Islet of Langerhans (tissue), 1 donor: Measurements from ENCODE around the gene SOCS6.
A peak's percentile ranks its signal among the peaks of the same experiment; 100 is the strongest.

Source experiments
- FAIRE-seq: peaks from one replicate; lab custom pipeline; 2011; peaks lifted over from hg19 to GRCh38; lab: Jason Lieb, UNC

Gene SOCS6

DNA sequence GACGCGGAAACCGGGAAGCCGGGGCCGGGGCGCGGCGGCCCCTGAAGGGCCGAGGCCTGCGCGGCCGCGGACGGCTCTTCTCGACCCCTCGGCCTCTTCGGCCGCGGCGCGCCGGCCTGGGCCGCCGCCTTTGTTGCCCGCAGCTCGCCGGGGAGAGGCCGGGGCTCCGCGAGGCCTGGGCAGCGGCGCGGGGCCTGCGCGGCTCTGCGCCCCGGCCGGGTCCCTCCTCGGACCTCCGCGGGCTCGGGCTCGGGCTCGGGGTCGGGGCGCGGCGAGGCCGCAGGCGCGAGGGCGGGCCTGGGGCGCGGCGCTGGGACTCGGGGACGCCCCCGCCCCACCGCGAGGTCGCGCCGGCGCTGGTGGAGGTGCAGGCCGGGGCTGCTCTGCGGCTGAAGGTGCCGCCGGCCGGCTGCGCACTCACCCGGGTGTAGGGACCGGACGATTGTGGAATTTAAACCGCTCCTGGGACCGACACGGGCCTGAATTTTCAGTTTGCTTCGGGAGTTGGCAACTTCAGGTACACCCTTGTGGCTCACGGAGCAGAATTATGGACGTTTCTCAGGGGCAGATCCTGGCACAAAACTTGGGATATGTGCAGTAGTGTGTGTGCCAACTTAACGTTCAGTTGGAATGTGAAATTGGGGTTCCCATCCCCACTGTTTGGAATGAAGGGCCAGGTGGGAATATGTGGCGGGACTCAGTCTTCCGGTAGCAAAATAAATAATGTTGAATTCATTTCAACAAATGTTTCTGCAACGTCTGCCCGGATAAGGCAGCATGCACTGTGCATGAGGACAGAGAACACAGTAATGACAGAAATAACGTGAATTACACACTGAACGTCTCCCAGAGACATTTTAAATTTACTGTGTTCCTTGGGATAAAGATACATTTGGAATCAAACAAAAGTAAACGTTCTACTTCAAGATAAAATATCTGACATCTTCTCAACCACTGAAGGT is 787 bp downstream of the SOCS6 start:
- FAIRE-seq, result no peak

DNA sequence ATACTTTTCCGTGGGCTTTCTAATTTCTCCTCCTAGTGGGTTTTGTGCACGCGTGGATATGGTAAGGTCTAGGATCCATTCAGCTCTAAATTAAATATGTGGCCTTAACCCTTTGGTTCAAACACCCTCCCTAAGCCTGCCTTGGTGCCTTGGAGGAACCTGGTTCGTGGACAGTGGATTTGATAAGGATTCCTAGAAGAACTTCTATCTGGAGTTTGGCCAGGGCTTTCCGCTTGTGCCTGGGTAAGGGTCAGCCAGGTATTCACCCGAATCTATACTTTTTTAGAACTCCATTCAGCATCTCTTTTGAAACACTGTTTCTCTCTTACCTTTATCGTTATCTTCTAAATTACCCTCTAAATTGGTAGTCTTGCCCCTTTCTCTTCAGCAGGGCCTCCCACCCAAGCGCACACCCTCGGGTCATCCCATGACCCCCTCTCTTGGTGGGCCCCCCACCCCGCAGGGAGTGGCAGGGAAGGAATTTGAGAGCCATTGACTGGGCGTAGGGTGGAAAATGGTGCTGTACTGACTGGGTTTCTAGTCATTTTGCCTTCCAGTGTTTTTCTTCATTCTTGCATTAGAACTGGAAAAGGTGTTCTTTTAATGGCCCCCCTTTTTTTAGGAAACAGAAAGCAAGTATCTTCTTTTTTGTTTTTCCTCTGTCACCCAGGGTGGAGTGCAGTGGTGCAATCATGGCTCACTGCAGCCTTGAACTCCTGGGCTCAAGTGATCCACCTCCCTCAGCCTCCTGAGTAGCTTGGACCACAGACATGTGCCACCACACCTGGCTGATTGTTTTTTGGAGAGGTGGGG is 1.8 kb downstream of the SOCS6 start:
- FAIRE-seq, result no peak

DNA sequence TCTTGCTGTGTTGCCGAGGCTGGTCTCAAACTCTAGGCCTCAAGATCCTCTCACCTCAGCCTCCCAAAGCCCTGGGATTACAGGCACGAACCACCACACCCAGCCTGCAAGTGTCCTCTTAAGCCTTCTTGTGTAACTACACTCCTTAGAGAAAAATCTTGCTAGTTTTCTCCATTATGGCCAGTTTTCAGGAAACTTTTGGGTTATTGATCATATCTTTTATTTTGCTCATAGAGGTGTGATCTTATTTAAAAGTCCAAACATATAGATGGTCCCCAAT is 2.4 kb downstream of the SOCS6 start:
- no peak for FAIRE-seq

DNA sequence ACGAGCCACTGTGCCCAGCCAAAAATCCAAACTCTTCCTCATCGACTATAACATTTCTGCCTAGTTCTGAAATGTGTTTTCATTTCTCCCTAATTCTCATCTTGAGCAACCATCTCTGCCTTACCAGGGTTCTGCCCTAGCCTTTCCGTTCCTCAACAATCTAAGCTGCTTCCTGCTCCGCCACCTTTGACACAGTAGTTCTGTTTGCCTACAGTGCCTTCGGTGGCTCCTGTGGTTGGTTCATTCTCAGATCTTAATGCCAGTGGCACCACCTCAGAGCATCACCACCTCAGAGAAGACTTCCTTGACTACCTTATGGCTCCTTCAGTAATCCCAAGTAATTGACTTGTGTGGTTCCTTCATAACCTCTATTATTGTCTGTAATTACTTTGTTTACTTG is 3.8 kb downstream of the SOCS6 start:
- FAIRE-seq, result no peak

DNA sequence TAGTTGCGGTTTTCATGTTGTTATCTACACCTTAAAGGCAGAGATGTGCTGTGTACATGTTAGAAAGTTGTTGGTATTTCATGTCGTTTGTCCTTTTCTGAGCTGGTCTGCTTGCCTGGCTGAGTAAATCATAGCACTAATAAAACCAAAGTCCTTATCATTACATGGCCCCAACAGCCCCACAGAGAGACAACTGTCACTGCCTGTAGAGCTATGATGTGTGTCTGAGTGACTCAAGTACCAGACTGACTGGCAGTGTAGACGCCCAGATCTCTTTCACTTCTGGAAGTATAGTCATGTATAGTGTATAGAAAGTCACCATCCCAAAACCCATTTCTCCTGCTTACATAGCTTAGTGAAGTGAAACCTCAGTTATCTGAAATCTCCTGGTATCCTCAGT is 4.3 kb downstream of the SOCS6 start:
- no peak for FAIRE-seq

DNA sequence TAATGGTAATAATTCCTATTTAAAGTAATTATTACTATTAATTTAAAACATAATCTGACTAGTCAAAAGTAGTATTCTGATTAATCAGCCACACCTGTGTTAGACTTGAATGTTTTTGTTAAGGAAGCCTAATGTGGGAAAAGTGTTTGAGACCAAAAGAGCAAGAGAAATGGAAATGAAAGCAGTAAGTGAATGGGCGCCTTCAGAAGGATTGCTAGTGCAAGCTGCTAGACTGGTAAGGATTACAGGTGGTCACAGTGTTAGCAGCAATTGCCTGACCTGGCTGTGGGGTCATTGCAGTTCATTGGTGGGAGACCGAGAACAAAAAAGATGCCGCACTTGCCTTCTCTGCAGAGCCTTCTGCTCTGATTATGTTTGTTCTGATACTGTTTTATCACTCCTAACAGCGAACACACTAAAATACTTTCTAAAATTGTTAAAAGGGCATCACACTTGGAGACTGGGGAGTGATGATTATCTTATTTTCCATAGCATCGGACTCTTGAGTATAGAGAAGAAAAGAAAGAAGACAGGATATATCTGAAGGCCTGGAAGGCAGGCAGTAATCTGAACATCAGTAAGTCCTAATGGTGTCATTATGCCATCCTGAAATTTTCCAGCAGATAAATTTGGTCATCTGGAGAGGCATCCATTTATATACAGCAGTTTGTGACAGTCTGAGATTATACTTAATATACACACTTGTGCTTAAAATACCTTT is 5.8 kb downstream of the SOCS6 start:
- FAIRE-seq, result no peak

DNA sequence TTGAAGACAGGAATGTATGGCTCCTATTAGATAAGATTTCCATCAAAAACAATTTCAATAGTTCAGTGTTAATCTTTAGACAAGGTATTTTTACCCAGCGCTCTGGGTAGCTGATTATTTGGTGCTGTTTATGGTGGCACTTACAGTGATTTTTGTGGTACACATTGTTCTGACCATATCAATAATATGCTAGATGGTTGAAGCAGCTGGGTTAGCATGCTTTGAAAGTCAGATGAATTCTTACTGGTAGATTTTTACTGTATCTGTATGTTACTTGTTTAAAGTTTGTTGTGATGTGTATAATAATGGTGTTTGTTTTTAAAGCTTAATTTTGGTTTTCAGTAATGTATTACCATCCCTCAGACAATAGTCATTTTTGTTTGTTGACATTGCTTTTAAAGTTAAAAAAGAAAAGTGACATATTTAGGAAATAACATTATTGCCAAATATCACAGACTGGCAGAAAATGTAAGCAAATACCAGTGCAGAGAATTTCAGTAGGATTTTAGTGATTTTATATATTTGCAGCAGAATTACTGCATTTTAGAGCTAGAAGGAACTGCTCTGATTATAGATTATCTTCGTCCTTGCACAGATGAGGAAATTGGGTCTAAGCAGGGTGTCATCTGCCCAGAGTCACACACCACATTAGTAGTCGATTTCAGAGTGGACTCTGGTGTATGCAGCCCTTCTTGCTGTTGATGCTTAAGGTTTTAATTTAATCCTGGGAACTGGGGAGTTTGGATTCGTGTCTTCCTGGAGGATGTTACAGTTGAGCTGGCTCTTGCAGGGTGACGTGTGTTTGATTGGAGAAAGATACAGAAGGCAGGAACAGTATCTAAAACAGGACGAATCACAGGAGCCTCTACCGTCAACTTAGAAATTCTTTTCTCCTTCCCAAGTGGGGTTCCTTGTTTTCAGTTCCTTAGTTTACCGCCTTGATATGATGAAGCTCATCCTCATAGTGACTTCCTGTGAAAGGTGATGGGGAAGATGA is 6.6 kb downstream of the SOCS6 start:
- FAIRE-seq, result peak; percentile 36

DNA sequence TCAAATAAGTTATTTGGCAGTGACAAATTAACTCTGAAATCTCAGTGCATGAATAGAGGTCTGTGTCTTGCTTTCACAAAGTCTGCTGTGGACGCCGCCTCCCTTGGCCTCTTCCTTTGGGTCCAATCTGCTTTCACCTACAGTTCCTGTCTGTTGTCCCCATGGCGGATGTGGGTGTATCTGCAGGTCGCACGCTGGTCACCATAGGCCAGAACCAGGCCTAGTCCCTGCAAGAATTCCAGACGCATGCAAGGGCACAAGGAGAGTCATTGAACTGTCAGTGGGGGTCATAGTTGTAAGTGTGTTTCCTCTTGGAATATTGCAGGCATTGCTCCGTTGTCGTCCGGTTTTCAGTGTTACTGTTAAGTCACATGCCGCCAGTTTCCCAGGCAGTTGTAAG is 7.4 kb downstream of the SOCS6 start:
- FAIRE-seq, result no peak

DNA sequence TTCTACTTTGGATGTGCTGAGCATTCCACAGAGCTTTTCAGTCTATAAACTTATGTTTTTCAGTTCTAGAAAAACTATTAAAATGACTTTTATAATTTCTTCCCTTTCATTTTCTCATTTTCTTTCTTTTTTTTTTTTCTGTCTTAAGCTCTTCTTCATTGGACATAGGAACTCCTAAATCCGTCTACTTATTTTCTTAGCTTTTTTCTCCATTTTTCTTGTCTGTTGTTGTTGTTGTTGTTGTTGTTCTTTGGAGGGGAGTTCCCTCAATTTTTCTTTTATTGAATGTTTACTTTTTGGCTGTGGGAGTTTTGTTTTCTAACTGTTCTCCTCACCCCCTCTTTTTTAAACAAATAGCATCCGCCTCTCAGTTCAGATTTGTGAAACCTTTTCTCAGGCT is 7.9 kb downstream of the SOCS6 start:
- FAIRE-seq, result no peak

DNA sequence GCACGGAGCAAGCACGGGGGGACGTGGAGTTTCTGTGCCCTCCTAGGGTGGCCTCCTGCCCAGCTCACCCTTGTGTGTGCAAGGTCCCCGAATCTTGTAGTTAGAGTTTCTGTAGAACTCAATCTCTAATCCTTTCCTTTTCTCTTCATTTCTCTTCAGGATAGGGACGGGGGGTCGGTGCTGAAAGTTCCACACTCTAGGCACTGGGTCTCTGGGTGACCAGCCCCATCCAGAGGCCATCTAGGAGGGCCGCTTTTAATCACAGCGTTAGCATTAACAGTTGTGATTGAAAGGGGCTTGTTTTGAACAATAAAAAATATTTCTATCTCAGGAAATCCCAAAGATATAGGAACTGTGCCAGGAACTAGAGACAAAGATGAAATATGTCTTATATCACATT is 10.5 kb downstream of the SOCS6 start:
- no peak for FAIRE-seq

DNA sequence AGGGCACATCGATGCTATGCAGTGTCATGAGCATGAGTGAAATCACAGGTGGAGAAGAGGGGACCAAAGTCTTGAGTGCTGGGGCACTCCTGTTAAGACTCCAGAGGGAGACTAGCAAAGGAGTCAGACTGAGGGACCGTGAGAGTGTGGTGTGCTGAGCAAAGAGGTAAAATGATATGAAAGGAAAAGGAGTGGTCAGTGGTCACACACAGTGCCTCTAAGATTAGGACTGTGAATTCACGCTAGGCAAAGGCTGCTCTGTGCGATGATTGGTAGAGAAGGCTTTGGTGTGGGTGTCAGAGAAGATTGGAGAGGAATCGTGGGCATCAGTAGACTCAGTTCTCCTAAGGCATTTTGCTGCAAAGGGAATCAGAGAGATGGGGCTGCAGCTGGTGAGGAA is 12.8 kb downstream of the SOCS6 start:
- FAIRE-seq, result no peak

DNA sequence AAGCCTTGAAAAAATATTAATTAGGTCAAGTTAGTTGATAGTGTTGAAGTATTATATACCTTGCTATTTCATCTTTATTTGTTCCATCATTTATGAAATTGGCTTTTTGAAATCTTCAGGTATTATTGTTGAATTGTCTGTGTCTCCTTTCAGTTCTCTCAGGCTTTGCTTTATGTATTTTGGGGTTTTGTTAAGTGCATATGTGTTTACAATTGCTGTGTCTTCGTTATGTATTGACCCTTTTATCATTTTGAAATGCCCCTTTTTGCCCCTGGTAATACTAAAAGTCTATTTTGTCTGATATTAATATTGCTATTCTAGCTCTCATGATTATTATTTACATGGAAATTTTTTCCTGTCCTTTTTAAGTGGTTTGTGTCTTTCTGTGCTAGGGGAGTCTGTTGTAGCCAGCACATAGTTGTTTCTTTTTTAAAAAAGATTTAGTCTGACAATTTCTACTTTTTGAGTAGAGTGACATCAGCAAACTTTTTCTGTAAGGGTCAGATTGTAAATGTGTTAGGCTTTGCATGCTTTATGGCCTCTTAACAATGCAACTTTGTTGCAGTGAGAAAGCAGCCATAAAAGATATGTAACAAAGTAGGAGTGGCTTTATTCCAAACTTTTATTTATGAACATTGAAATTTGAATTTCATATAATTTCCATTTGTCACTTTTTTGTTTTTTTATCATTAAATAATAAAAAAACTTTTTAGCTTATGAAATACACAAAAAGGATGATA is 19.9 kb downstream of the SOCS6 start:
- peak; percentile 83 for FAIRE-seq

DNA sequence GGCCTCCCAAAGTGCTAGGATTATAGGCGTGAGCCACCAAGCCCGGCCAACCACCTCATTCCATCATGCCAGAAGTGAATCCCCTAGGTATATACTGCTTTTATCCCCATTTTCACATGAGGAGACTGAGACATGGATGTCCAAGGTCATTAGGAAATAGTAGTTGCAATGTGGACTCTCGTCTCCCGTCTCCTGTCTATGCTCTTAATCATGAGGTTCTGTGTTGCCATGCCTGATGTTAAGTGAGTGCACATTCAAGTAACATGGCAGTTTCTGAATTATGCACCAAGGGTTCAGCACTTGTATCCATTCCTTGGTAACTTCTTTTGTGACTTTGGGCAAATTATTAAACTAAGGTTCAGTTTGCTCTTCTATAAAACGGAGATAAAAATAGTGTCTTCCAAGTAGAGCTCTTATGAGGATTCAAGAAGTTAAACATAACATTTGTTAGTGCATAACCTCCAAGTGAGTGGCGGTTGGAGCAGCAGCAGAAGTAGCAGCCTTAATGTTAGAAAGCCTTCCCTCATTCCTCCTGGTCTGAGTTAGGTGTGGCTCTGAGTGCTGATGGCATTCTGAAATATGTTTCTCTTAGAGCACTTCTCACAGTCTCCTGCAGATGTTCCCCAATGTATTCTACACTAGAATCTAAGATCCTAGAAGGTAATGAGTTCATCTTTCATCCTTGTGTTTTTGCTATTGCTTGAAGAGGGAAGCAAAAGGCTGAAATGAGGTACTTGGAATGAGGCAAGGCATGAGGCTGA is 21.9 kb downstream of the SOCS6 start:
- no peak for FAIRE-seq

DNA sequence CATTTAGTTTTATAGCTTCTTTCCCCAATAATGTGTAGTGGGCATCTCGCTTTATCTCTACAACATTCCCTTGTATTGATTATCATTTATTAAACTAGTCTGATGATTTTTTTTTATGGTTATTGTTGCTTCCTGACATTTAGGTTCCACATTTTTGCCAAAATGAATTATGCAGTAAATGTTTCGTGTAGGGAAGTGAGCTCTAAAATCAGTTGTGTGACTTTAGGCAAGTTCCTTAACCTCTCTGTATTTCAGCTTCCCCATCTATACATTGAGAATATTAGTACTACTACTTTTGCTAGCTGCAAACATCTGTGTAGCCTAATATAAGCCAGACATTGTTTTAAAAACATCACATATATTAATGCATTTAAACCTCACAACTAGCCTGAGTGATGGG is 22.9 kb downstream of the SOCS6 start:
- FAIRE-seq, result no peak

DNA sequence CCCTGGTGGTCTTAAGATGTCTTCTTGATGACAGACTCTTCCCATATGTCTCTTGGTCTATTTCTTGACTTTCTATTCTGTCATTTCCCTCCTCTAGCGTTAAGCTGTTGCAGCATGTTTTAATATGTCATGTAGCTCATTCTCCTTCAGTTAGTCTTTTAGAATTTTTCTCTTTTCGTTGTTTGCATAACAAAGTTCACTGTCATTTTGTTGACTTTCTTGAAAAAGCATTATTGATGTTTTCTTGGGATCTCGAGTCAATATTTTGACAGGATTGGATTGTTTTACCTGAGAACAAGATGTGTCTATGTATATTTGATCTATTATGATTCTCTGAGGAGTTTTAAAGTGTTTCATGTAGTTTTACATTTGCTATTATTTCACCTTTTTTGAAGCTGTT is 24.8 kb downstream of the SOCS6 start:
- FAIRE-seq, result peak; percentile 21

DNA sequence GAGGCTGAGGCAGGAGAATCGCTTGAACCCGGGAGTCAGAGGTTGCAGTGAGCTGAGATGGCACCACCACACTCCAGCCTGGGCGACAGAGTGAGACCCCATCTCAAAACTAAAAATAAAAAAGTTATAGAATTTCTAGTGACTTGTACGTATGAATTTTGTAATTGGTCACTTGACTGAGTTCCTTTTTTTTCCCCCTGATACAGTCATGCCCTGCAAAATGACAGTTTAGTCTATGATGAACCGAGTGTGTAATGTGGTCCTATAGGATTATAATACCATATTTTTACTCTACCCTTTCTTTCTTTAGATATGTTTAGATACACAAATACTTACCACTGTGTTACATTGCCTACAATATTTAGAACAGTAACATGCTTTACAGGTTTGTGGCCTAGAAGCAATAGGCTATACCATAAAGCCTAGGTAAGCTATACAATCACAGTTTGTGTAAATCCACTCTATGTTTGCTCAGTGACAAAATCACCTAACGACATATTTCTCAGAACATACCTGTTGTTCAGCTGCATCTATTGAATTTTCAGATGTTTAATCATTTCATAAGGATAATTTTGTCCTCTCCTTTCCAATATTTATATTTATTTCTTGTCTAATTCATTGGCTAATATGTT is 25.4 kb downstream of the SOCS6 start:
- no peak for FAIRE-seq

DNA sequence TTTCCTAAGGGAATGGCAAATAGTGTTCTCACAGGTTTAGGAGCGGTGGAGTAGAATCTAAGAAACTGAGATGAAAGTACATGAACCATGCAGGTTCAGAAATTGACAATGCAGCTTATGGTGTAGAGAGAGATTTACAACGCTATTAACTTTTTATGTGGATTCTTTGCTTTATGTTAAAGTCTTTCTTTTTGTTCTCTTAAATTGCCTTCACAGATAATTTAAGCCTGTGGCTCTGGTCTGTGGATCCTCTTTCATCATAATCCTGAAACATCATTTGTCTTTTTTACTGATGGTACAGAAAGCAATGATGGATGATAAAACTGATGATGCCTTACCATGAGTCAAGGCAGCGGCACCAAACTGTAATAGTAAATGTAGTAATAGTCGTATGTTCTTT is 30.3 kb downstream of the SOCS6 start:
- no peak for FAIRE-seq

DNA sequence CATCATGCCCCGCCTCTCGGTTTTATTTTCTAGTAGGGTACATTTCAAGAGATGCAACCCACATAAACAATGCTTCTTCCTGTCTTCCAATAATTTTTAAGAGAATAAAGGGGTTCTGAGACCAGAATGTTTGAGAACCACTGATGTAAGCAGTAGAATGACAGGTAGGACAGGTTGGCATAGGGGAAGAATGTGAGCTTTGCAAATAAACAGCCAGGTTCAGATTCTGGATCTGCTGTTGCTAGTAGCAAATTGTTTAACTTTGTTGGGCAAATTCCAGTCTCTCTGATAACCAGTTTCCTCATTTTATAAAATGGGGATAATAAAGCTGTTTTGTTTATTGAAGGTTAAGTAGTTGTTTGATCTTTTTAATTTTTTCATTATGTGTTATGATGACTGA is 32.8 kb downstream of the SOCS6 start:
- FAIRE-seq, result no peak

DNA sequence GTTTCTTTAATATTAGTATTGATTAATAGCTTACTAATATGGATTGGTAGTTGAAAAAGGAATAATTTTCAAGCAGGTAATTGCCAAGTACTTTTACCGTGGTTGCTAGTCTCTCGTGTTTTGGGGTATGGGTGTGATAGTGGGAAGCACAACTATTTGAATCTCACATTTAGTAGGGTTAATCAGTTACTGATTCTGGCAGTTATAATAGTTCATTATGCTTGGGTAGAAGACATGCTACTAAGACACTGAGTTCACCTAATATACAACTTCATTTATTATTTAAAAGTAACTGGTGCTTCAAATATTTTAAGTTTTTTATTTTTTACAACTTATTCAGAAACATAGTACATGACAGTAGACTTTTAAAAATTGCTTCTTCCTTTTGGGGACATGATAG is 33.5 kb downstream of the SOCS6 start:
- peak; percentile 70 for FAIRE-seq

DNA sequence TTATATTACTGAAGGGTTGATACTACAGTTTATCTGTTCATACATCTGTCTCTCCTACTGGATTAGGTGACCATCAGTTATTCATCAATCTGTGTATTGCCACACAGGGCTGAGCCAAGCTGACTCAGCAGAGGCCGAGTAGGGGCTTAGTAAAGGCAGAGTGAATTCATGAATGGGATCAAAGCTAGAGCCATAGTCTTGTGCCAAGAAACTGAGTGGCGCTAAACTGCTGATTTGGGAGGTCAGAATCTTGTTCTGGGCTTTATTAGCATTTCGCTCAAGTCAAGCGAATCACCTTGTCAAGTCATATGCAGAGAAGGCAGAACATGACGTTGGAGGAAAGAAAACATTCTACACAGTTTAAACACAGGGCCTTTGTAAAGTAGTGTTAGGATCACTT is 34.1 kb downstream of the SOCS6 start:
- peak; percentile 74 for FAIRE-seq
